HepG2 (cell line): ENCODE measurements around the gene TAF1B. TPM values are rescaled to one million over a fixed set of nuclear protein-coding genes. Genes with fewer than 3 reads are reported as not detected.

Source experiments
- ATAC-seq: fragments of 200-7000 bp; cut with Tn5 transposase; 3 replicates; pipeline ENCODE4 v1.9.1; 2020; ENCODE audit warnings: mild to moderate bottlenecking, moderate library complexity
- BruUV-seq: library from RNA; stranded (reverse); fragments of 400-500 nt; replicated peaks from 2 replicates; lab custom pipeline; 2021; lab: Mats Ljungman, UMichigan
- CTCF ChIA-PET: fragments of 300-600 bp; formaldehyde crosslinking; extraction: SDS; loops from one replicate; lab custom pipeline; 2021; ENCODE audit warnings: low total read pairs, inconsistent platforms, low intra/inter-chr PET ratio; lab: Yijun Ruan, JAX
- POLR2A ChIA-PET: fragments of 350-600 bp; sonication (Branson Sonifier 250); formaldehyde crosslinking; loops from one replicate; lab custom pipeline; 2020; ENCODE audit warnings: antibody characterized with exemption, inconsistent platforms; lab: Yijun Ruan, JAX
- DNase-seq: peaks from one replicate; pipeline ENCODE4 v3.0.0-alpha.2; 2015; ENCODE audit warnings: low spot score
- FAIRE-seq: peaks from 3 replicates; lab custom pipeline; 2011; peaks lifted over from hg19 to GRCh38; lab: Jason Lieb, UNC
- H2AFZ ChIP-seq: one replicate; pipeline ENCODE4 v1.6.1; 2011; ENCODE audit warnings: low read length, inconsistent platforms
- H3K27ac ChIP-seq: fragments of 300-600 bp; 3 replicates; pipeline ENCODE4 v1.8.0; 2011; ENCODE audit warnings: mixed run types, mild to moderate bottlenecking, mixed read lengths, low read length, inconsistent platforms; ENCODE audit not compliant: insufficient read depth; ENCODE audit errors: extremely low read length
- H3K27me3 ChIP-seq, 2 experiments: fragments of 200-600 bp in 1 of 2; 2 replicates in 1 of 2; 3 replicates in 1 of 2; pipeline versions ENCODE4 v1.6.0 to v1.8.0; 2011; ENCODE audit warnings: low read length in 2 of 2, mild to moderate bottlenecking in 2 of 2, moderate library complexity in 2 of 2, inconsistent platforms in 1 of 2; ENCODE audit not compliant: insufficient read depth in 2 of 2, control insufficient read depth in 1 of 2
- H3K36me3 ChIP-seq, 2 experiments: fragments of 200-600 bp in 1 of 2; replicated peaks in 1 of 2; 2 replicates in 1 of 2; 3 replicates in 1 of 2; pipeline versions ENCODE4 v1.5.1 to v1.8.0; 2011; ENCODE audit warnings: low read length in 2 of 2, inconsistent platforms in 1 of 2; ENCODE audit not compliant: insufficient read depth in 2 of 2, control insufficient read depth in 1 of 2
- H3K4me1 ChIP-seq: 2 replicates; pipeline ENCODE4 v1.5.1; 2012; ENCODE audit warnings: low read length, inconsistent platforms; ENCODE audit not compliant: insufficient read depth
- H3K4me2 ChIP-seq: 2 replicates; pipeline ENCODE4 v1.6.0; 2011; ENCODE audit warnings: low read depth, low read length, inconsistent platforms
- H3K4me3 ChIP-seq, 3 experiments: fragments of 200-600 bp in 1 of 3; sonication (generic), shearing (Covaris generic) in 1 of 3; replicated peaks in 1 of 3; 2 replicates each; pipeline ENCODE4 v1.5.1; 2011 to 2016; ENCODE audit warnings: low read length in 3 of 3, inconsistent platforms in 2 of 3, low read depth in 2 of 3, mild to moderate bottlenecking in 2 of 3, control low read depth in 1 of 3, mixed read lengths in 1 of 3; ENCODE audit not compliant: insufficient read depth in 1 of 3
- H3K79me2 ChIP-seq: one replicate; pipeline ENCODE4 v1.6.1; 2011; ENCODE audit warnings: low read length, inconsistent platforms; ENCODE audit not compliant: insufficient read depth
- H3K9ac ChIP-seq: 2 replicates; pipeline ENCODE4 v1.6.0; 2011; ENCODE audit warnings: mild to moderate bottlenecking, low read depth, low read length, inconsistent platforms; ENCODE audit not compliant: insufficient read depth
- H3K9me3 ChIP-seq: 2 replicates; pipeline ENCODE4 v1.5.1; 2012; ENCODE audit warnings: mild to moderate bottlenecking, low read length
- H4K20me1 ChIP-seq: 2 replicates; pipeline ENCODE4 v1.6.0; 2011; ENCODE audit warnings: inconsistent platforms, mild to moderate bottlenecking, low read length, moderate library complexity; ENCODE audit not compliant: insufficient read depth
- EHMT2 ChIP-seq: fragments of 200-600 bp; sonication (generic); IDR thresholded peaks from 2 replicates; pipeline ENCODE4 v1.7.0; 2017; ENCODE audit warnings: antibody characterized with exemption, low read depth, low read length, borderline replicate concordance
- ELF3 ChIP-seq: IDR thresholded peaks from 2 replicates; pipeline ENCODE4 v1.6.1; 2016; ENCODE audit warnings: missing genetic modification reagents, missing compliant biosample characterization
- GABPB1 ChIP-seq: IDR thresholded peaks from 2 replicates; pipeline ENCODE4 v1.6.1; 2016; ENCODE audit warnings: mild to moderate bottlenecking, missing genetic modification reagents, moderate library complexity, missing compliant biosample characterization
- GFI1 ChIP-seq: sonication (generic); formaldehyde crosslinking; IDR thresholded peaks from 2 replicates; pipeline ENCODE4 v1.5.0; 2020; ENCODE audit warnings: missing genetic modification reagents, mild to moderate bottlenecking, borderline replicate concordance
- GPN1 ChIP-seq: sonication (generic); formaldehyde crosslinking; IDR thresholded peaks from 2 replicates; pipeline ENCODE4 v1.5.1; 2020; ENCODE audit warnings: missing genetic modification reagents, borderline replicate concordance
- KDM1A ChIP-seq: IDR thresholded peaks from 2 replicates; pipeline ENCODE4 v1.6.1; 2016; ENCODE audit warnings: missing compliant biosample characterization
- LCORL ChIP-seq, 2 experiments: fragments of 450-650 bp in 1 of 2; sonication (generic) in 1 of 2; formaldehyde crosslinking in 1 of 2; IDR thresholded peaks; 2 replicates each; pipeline versions ENCODE4 v1.5.0 to v1.6.1; 2017 to 2020; ENCODE audit warnings: antibody characterized with exemption in 1 of 2, missing genetic modification reagents in 1 of 2
- MYC ChIP-seq: sonication (generic); formaldehyde crosslinking; IDR thresholded peaks from 2 replicates; pipeline ENCODE4 v1.9.0; 2021; ENCODE audit warnings: missing genetic modification reagents, borderline replicate concordance
- SMAD3 ChIP-seq: sonication (generic); formaldehyde crosslinking; IDR thresholded peaks from 2 replicates; pipeline ENCODE4 v1.4.0; 2020; ENCODE audit warnings: missing genetic modification reagents
- STAT5B ChIP-seq: sonication (generic); formaldehyde crosslinking; IDR thresholded peaks from 2 replicates; pipeline ENCODE4 v1.4.0; 2020; ENCODE audit warnings: missing genetic modification reagents
- TAF15 ChIP-seq: fragments of 200-400 bp; formaldehyde crosslinking; IDR thresholded peaks from one replicate; pipeline ENCODE4 v1.6.1; 2018; ENCODE audit warnings: mild to moderate bottlenecking, low read depth, low read length; ENCODE audit not compliant: poor library complexity, severe bottlenecking
- TEAD3 ChIP-seq: optimal IDR thresholded peaks from 2 replicates; pipeline ENCODE3; 2016; ENCODE audit warnings: borderline replicate concordance
- ZKSCAN1 ChIP-seq: fragments of 150-350 bp; IDR thresholded peaks from 2 replicates; pipeline ENCODE4 v1.6.1; 2014; ENCODE audit warnings: low read length
- ZNF24 ChIP-seq: fragments of 450-650 bp; IDR thresholded peaks from 2 replicates; pipeline ENCODE4 v1.6.1; 2017; ENCODE audit warnings: antibody characterized with exemption, mild to moderate bottlenecking
- ZNF607 ChIP-seq: sonication (generic); formaldehyde crosslinking; IDR thresholded peaks from 2 replicates; pipeline ENCODE4 v1.5.1; 2020; ENCODE audit warnings: missing genetic modification reagents, mild to moderate bottlenecking, borderline replicate concordance
- ZNF768 ChIP-seq: sonication (generic); formaldehyde crosslinking; IDR thresholded peaks from 2 replicates; pipeline ENCODE4 v1.4.0; 2020; ENCODE audit warnings: missing genetic modification reagents
- WGBS: methylation state at CpG from one replicate; pipeline ENCODE4 v1.1.6; 2017; ENCODE audit warnings: low lambda C conversion rate; 5-methylcytosine and 5-hydroxymethylcytosine counted together
- in situ Hi-C: cut with HindIII; loops from 2 replicates; pipeline ENCODE4 v1.10.0; 2017; ENCODE audit warnings: low pct_unique_long_range_greater_than_20kb; ENCODE audit not compliant: extremely low pct_ligation_motif_present
- intact Hi-C: fragments of 100-400 bp; cut with micrococcal nuclease; formaldehyde crosslinking; loops from one replicate; pipeline ENCODE4 v1.10.0; 2022; ENCODE audit not compliant: unreplicated experiment
- polyA plus RNA-seq, 8 experiments: library from polyadenylated mRNA; depleted of rRNA in 3 of 8; stranded (reverse) in 7 of 8; unstranded in 1 of 8; fragments of >200 nt; fragmentation: Illumina TruSeq in 4 of 8; extraction: Trizol in 4 of 8; gene quantifications; 2 replicates each; pipeline versions ENCODE4 v1.2.1 to v1.2.3, GENCODE V29; 2011 to 2016; ENCODE audit warnings: low read depth in 4 of 8, missing spikeins in 1 of 8, mixed read lengths in 1 of 8; ENCODE audit not compliant: insufficient read depth in 1 of 8
- total RNA-seq, 5 experiments: library from RNA; depleted of rRNA; stranded (reverse); fragments of >200 nt; fragmentation: Illumina TruSeq; extraction: Trizol; gene quantifications; 2 replicates each; pipeline ENCODE4 v1.2.3, GENCODE V29; 2016; ENCODE audit warnings: low read depth in 1 of 5
- TF ChIP-seq, protein P1 (sequence below): sonication (generic); formaldehyde crosslinking; IDR thresholded peaks from 2 replicates; pipeline ENCODE4 v1.4.0; 2020; ENCODE audit warnings: missing genetic modification reagents
- TF ChIP-seq, protein P2 (sequence below): sonication (generic); formaldehyde crosslinking; IDR thresholded peaks from 2 replicates; pipeline ENCODE4 v1.4.0; 2020; ENCODE audit warnings: mild to moderate bottlenecking, low read depth, missing genetic modification reagents

The TAF1B gene
- total and polyA plus RNA-seq, 2 of the 13 experiments (the other 11 are each of a cell fraction or from before 2014, with no cell fraction given) = 13.3 to 27.7 TPM

- TF ChIP-seq TEAD3 (peak; percentile 98), LCORL (IDR thresholded peaks at IDR 0.05) (peak; percentile 84), LCORL (CRISPR knock-in tag; IDR thresholded peaks at IDR 0.05) (no peak; the same call in 1 of the 2 replicates), GFI1 (peak; percentile 72), STAT5B (CRISPR knock-in tag) (no peak), GPN1 (CRISPR knock-in tag) (no peak), ZNF768 (CRISPR knock-in tag) (no peak), KDM1A (peak; percentile 92), ZKSCAN1 (no peak), ZNF24 (0 out of 2 replicates have a peak, but pooled peaks have one; percentile 45)
Observed at GRCh38 chr2:9946818-9947217, 103.5 kb downstream of the TAF1B start (continued).

GRCh38 chr2:9948721-9949120 is 105.4 kb downstream of the TAF1B start:
- no peak overlapping the region for H3K4me3 ChIP-seq
- no TSS peak for BruUV-seq
- CTCF ChIA-PET = no interaction called here
- no peak overlapping the region for H3K9ac ChIP-seq
- H3K4me2 ChIP-seq = no peak overlapping the region
- TF ChIP-seq SMAD3 (CRISPR knock-in tag) = no peak
- no peak for TF ChIP-seq GABPB1
- TF ChIP-seq ELF3 (CRISPR knock-in tag) = no peak
- 0 out of 2 replicates have a peak, but pooled peaks have one; percentile 20 for TF ChIP-seq MYC (CRISPR knock-in tag)
- TF ChIP-seq ZNF607 = 0 out of 2 replicates have a peak, but pooled peaks have one; percentile 25
- no peak for TF ChIP-seq EHMT2
- no peak for TF ChIP-seq TAF15
- TF ChIP-seq, protein P1, sequence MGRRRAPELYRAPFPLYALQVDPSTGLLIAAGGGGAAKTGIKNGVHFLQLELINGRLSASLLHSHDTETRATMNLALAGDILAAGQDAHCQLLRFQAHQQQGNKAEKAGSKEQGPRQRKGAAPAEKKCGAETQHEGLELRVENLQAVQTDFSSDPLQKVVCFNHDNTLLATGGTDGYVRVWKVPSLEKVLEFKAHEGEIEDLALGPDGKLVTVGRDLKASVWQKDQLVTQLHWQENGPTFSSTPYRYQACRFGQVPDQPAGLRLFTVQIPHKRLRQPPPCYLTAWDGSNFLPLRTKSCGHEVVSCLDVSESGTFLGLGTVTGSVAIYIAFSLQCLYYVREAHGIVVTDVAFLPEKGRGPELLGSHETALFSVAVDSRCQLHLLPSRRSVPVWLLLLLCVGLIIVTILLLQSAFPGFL = no peak
- TF ChIP-seq, protein P2, sequence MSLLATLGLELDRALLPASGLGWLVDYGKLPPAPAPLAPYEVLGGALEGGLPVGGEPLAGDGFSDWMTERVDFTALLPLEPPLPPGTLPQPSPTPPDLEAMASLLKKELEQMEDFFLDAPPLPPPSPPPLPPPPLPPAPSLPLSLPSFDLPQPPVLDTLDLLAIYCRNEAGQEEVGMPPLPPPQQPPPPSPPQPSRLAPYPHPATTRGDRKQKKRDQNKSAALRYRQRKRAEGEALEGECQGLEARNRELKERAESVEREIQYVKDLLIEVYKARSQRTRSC (CRISPR knock-in tag) = 0 out of 2 replicates have a peak, but pooled peaks have one; percentile 14
- no peaks in the 10 kb centered on the region for H3K9me3 ChIP-seq
- H2AFZ ChIP-seq = no peak overlapping the region
- H4K20me1 ChIP-seq = no peaks in the 10 kb centered on the region
- 80% methylated on average over 5 of the region's 6 CpGs for WGBS
- DNase-seq (no peak), FAIRE-seq (no peak), ATAC-seq (no peak)
- H3K36me3 ChIP-seq = no peaks in the 10 kb centered on the region
- in situ Hi-C loops (no loop called here), intact Hi-C loops (no loop called here)
- H3K27ac ChIP-seq = no peak overlapping the region
- POLR2A ChIA-PET = interaction anchor here (0.9 kb wide), 1 partner anchor 105 kb away, joined by 3 read pairs; the partner anchor contains the start of gene TAF1B
- H3K79me2 ChIP-seq = peaks cover 4% of the 10 kb centered on the region
- peaks cover 82% of the 10 kb centered on the region for H3K4me1 ChIP-seq
- peaks cover 0 to 9% of the 10 kb centered on the region in 2 experiments; a peak in 3 of 5 replicates for H3K27me3 ChIP-seq
